ENCODE results near the gene ZNF628.

ZNF628 gene

DNA sequence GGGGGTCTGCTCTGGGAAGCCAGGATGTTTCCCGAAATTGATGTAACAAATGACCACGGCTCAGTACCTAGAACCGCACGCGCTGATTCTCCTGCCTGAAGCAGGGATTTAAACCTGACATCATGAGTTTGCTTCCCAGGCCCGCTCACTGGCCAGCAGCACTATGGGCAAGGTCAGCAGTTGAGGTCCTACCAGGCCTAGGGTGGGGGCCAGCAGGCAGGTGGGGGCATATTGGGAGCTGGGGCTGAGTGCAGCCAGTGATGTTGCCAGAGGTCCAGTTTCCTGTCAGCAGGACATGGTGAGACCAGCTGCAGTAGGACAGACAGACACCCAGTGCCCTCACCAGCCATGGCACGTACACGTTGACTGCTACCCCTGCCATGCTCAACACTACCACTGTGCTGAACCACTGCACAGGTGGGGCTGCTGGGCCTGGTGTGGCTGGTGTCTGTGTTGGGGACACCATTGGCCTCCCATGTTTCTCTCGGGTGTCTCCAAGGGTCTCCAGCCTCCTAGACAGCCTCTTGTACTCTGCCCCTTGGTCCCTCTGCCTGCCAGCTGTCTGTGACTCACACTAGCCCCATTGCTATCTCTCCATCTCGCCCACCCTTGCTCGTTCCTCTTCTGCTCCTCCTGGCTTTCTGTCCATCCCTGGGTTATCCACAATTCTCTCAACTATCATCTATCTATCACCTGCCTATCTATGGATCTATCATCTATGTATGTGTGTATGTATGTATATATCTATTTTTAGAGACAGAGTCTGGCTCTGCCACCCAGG, 10.8 kb upstream of the ZNF628 start:
- ATAC-seq, result no peak
- no peak for DNase-seq
- Mint-ChIP-seq H3K4me3 (no peak overlapping the region), H3K27ac (no peak overlapping the region), H3K9me3 (no peaks in the 10 kb centered on the region), H3K36me3 (ENCODE audit: low read depth) (peaks cover 2% of the 10 kb centered on the region), H3K4me1 (peaks cover 15% of the 10 kb centered on the region), H3K27me3 (peaks cover 2% of the 10 kb centered on the region)

DNA sequence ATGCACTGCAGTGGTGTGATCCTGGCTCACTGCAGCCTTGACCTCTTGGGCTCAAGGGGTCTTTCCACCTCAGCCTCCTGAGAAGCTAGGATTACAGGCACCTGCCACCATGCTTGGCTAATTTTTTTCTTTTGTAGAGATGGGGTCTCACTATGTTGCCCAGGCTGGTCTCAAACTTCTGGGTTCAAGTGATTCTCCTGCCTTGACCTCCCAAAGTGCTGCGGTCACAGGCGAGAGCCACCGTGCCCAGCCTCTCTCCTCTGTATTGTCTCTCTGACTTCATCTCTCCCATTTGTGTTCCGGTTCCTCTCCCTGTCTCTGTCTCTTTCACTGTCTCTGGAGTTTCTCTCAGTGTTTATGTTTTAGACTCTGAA, 10.2 kb upstream of the ZNF628 start:
- no peak for ATAC-seq
- Mint-ChIP-seq H3K9me3 (no peaks in the 10 kb centered on the region), H3K27me3 (peaks cover 2% of the 10 kb centered on the region), H3K4me3 (no peak overlapping the region), H3K36me3 (ENCODE audit: low read depth) (peaks cover 2% of the 10 kb centered on the region), H3K27ac (no peak overlapping the region), H3K4me1 (peaks cover 12% of the 10 kb centered on the region)
- DNase-seq, result no peak

DNA sequence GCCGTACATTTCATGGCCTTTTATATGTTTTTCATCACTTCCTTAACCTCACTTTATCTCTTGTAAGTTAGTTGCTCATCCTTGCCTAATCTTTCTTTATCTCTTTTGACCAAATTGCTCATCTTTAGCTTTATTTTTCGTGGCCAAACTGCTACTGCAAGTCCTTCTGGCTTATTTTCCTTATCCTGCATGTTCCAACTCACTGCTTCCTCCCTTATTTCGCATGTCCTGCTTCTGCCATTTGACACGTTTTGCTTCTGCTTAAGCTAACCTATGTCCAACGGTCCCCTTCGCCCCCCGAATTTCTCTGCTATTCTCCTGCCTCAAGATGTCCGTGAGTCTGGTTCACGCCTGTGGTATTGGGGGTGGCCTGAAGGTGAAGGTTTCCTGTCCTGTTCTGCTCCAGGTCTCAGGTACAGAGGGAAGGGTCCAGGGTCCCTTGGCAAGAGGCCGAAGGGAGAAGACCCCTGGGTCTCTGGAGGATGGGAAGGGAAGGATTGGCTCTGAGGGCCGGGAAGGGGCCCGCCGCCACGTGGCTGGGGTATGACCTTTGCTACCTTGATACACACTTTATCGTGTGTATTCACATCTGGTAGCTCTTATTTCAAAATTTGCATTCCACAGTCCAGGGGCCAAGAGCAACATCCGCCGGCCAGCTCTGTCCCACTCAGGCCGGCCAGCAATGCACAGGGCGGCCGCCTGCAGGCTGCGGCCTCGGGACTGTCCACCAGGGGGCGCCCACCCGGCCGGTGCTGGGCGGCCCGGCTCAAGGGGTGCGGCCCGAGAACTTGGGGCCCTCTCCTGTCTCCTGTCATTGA, 9.0 kb upstream of the ZNF628 start:
- peak; percentile 84 for DNase-seq
- Mint-ChIP-seq H3K27me3 (no peaks in the 10 kb centered on the region), H3K36me3 (ENCODE audit: low read depth) (no peaks in the 10 kb centered on the region), H3K4me1 (peaks cover 4% of the 10 kb centered on the region), H3K4me3 (no peak overlapping the region), H3K9me3 (no peaks in the 10 kb centered on the region), H3K27ac (no peak overlapping the region)
- peak; percentile 82 for ATAC-seq

DNA sequence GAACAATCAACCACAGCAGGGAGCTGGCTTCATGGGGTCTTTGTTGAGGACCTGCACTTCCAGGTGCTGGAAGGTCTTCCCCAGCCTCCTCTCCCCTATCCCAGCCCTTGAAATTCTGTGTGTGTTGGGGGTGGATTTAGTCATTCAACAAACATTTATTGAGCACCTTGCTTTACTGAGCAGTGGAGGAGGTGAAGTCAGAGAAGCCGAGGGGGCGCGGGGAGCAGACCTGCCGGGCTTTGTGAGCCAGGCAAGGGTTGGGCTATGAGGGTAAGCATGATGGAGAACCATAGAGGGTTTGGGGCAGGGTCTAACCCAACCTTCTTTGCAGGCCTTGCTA, 8.4 kb upstream of the ZNF628 start:
- Mint-ChIP-seq H3K36me3 (ENCODE audit: low read depth) (no peaks in the 10 kb centered on the region), H3K4me1 (peaks cover 3% of the 10 kb centered on the region), H3K27ac (no peak overlapping the region), H3K9me3 (no peaks in the 10 kb centered on the region), H3K27me3 (no peaks in the 10 kb centered on the region), H3K4me3 (no peak overlapping the region)
- DNase-seq, result no peak
- ATAC-seq, result no peak

DNA sequence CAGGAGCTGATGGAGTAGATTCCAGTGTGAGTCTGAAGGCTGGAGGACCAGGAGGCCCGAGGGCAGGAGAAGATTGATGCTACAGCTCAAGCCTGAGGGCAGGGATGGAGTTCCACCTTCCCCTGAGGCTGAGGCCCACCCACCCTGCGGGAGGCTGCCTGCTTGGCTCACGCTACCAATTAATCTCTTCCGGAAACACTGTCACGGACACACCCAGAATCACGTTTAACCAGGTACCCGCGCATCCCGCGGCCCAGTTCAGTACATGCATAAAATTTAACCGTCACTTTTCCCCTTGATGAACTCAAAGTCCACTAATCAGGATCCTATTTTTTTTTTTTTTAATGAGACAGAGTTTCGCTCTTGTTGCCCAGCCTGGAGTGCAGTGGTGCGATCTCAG, 5.2 kb upstream of the ZNF628 start:
- H3K4me3 Mint-ChIP-seq, result no peak overlapping the region
- no peak for ATAC-seq
- no peaks in the 10 kb centered on the region for H3K36me3 Mint-ChIP-seq (ENCODE audit: low read depth)
- peaks cover 13% of the 10 kb centered on the region for H3K4me1 Mint-ChIP-seq
- no peak for DNase-seq
- H3K27me3 Mint-ChIP-seq, result no peaks in the 10 kb centered on the region
- no peak overlapping the region for H3K27ac Mint-ChIP-seq
- H3K9me3 Mint-ChIP-seq, result no peaks in the 10 kb centered on the region

DNA sequence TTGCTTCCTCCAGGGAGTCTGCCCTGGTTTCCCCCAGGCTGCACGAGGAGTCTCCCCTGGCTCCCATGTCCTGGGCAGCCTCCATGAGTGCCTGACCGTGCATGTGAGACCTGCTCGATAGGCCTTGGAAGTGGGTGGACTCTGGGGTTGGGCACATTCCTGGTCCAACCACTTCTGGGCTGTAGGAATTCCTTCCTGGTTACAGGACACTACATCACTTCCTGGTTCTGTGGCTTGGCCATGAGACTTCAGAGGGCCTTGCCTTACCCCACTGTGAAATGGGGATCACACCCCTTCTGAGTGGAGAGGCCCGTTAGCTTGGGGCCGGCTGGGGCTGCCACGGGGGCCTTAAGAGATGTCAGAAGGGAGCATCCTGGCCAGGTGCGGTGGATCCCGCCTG, 4.0 kb upstream of the ZNF628 start:
- ATAC-seq, result no peak
- Mint-ChIP-seq H3K4me1 (peaks cover 17% of the 10 kb centered on the region), H3K36me3 (ENCODE audit: low read depth) (no peaks in the 10 kb centered on the region), H3K27ac (no peak overlapping the region), H3K27me3 (no peaks in the 10 kb centered on the region), H3K4me3 (no peak overlapping the region), H3K9me3 (no peaks in the 10 kb centered on the region)
- no peak for DNase-seq

DNA sequence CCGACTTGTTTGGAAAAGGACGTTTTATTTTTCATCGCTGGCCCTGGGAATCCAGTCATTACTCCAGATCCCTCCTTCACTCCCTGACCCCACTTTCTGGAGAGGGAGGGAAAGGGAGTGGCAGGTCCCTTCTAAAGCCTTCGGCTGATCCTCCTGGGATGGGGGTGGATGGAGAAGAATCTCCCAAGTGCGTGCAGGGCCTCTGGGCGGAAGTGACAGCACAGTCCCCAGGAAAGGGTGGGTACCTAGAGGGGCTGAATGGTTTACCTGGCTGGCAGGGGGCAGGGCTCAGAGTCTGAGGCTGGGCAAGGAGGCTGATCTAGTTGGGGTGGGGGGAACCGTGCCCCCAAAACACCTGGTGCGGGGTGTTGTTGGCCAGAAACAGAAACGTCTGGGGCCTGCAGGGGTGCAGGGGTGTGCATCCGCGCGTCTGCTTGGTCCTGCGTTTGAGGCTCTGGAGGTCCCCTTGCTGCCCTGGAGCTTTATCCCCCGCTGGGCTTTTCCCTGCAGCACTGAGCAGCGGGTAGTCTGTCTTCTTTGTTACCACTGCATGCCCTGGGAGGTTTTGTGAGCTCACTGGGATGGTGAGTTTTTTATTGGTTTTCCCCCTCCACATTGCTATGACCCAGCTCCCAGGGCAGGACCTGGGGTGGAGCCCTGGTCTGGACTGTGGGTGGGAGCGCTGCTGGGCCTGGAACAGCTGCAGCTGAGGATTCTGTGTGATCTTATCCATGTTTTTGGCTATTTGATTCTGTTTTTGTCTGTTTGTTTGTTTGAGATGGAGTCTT, 3.0 kb upstream of the ZNF628 start:
- peaks cover 22% of the 10 kb centered on the region for H3K4me1 Mint-ChIP-seq
- no peaks in the 10 kb centered on the region for H3K27me3 Mint-ChIP-seq
- H3K9me3 Mint-ChIP-seq, result no peaks in the 10 kb centered on the region
- DNase-seq, result no peak
- no peak for ATAC-seq
- H3K4me3 Mint-ChIP-seq, result no peak overlapping the region
- H3K36me3 Mint-ChIP-seq (ENCODE audit: low read depth), result no peaks in the 10 kb centered on the region
- no peak overlapping the region for H3K27ac Mint-ChIP-seq

DNA sequence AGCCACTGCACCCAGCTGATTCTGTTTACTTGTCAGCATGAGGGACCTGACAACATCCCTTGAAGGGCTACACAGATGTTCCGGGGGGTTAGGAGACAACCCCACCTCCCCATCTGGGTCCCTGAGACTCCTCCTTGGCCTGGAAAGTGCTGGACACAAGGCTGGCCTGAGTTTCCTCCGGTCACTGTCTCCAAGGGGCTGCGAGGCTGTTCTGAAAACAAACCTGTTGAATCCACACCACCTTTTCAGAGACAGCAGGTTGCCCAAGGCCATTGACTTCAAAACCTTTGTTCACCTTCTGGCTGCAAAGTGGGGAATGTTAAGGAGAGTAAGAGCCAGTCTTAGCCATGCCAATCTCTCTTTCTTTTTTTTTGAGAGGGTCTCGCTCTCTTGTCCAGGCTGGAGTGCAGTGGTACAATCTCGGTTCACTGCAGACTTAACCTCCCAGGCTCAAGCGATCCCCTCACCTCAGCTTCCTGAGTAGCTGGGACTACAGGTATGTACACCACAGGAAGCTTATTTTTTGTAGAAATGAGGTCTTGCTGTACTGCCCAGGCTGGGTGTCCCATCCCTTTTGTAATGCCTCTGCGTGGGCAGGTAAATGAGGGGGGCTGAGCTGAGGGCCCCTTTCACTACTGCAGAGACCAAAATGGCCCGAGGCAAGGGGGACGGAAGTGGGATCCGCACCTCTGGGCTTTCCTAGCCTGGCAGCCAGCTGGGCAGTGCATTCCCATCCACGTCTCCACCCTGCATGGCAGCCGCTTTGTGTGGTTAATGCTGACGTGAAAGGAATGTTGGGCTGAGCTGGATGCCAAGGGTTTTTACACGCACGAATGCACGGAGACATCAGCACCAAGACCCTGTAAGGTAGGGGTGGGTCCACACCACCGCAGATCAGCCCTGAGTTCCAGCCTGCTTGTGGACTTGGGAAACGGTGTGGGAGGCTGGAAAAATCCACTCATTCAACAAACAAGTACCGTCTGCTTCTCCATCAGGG, 1.9 kb upstream of the ZNF628 start:
- Mint-ChIP-seq H3K4me3 (peak overlapping the region; percentile 27), H3K4me1 (peaks cover 28% of the 10 kb centered on the region), H3K27me3 (no peaks in the 10 kb centered on the region), H3K36me3 (ENCODE audit: low read depth) (no peaks in the 10 kb centered on the region), H3K9me3 (no peaks in the 10 kb centered on the region), H3K27ac (no peak overlapping the region)
- ATAC-seq, result no peak
- no peak for DNase-seq

DNA sequence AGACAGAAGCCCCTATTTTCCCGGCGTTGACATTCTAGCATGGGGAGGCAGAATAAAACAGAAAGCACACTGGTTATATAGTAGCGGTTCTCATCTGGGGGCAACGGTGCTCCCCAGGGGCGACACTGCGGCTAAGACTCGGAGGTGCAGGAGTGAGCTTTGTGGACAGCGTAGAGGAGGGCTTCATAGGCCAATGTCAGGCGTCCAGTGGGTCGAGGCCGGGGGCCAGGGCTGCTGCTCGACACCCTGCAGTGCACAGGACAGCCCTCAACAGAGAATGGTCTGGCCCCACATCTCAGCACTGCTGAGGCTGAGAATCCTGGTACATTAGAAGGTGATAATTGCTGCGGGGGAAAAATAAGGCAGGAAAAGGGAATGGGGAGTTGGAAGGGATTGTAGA, 1.5 kb downstream of the ZNF628 start:
- Mint-ChIP-seq H3K4me1 (peaks cover 33% of the 10 kb centered on the region), H3K27me3 (no peaks in the 10 kb centered on the region), H3K27ac (no peak overlapping the region), H3K9me3 (no peaks in the 10 kb centered on the region), H3K36me3 (ENCODE audit: low read depth) (no peaks in the 10 kb centered on the region), H3K4me3 (peak overlapping the region; percentile 90)
- DNase-seq (no peak), ATAC-seq (no peak)

DNA sequence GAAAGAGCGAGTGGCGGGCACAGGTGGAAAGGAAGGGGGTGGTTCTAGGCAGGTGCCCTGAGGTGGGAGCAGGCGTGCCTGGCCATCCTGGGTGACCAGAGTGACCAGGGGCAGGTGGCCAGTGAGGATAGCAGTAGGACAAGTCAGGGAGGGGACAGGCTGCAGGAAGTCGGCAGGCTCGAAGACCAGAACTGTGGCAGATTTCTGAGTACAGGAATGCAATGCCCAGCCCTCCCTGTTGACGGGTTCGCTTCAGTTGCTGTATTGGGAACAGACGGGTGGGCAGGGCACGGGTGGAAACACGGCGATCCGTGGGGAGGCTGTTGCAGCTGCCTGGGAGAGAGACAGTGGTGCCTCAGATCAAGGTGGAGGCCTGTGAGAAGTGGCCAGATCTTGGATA, 1.9 kb downstream of the ZNF628 start:
- Mint-ChIP-seq H3K27ac (peak overlapping the region; percentile 6), H3K4me1 (peaks cover 33% of the 10 kb centered on the region)
- no peak for DNase-seq

DNA sequence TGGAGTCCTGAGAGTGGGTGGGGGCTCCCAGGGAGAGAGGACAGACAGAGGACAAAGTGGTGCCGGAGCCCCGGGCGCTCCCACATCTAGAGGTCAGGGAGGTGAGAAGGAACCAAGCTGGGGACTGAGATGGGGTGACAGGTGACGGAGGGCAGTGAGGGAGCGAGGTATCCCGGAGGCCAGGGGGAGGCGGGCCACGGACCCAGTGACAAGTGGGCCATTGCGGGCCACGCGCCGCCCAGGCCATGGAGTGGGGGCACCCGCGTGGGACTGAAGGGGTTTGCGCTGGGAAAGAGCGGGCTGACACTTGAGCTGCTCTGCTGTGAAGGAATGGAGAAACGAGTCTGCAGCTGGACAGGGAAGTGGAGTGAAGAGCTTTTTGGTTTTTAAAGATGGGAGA, 2.6 kb downstream of the ZNF628 start:
- no peak for DNase-seq
- Mint-ChIP-seq H3K27me3 (no peaks in the 10 kb centered on the region), H3K4me1 (peaks cover 33% of the 10 kb centered on the region), H3K27ac (peak overlapping the region; percentile 6), H3K9me3 (no peaks in the 10 kb centered on the region), H3K4me3 (no peak overlapping the region), H3K36me3 (ENCODE audit: low read depth) (no peaks in the 10 kb centered on the region)
- no peak for ATAC-seq

More for the DNA sequence above, 1.9 kb downstream of the ZNF628 start:
- no peaks in the 10 kb centered on the region for H3K36me3 Mint-ChIP-seq (ENCODE audit: low read depth)
- H3K9me3 Mint-ChIP-seq, result no peaks in the 10 kb centered on the region
- ATAC-seq, result no peak
- peak overlapping the region; percentile 90 for H3K4me3 Mint-ChIP-seq
- no peaks in the 10 kb centered on the region for H3K27me3 Mint-ChIP-seq

DNA sequence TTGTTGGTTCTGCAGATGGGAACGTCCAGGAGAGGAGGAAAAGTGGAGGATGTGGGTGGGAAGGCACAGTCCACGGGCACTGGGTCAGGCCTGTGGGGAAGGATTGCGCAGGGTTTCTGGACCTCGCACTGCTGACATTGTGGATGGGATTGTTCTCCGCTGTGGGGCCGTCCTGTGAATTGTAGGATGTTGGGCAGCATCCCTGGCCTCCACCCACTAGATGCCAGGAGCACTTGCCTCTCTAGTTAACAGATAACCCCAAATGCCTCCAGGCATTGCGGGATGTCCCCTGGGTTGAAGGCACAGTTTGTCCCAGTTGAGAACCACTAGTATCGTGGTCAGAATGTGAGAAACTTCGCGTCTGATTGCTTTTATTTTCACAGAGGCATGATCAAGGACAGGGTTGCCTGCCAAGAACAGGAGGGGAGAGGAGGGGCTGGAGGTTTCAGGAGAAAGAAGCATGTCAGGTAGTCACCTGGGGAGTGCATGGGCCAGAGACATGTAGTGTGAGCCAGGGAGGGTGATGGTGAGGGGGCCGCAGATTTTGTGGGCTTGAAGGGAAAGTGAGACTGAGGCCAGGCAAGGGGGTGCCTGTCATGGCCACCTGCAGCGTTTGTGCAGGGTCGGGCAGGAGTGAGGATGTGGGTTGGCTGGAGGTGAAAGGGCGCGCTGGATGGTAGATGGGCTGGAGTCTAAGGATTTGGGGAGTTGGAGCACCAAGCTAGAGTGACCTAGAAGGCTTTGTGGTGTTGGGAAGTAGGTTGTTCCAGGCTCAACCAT, 3.2 kb downstream of the ZNF628 start:
- no peak for ATAC-seq

DNA sequence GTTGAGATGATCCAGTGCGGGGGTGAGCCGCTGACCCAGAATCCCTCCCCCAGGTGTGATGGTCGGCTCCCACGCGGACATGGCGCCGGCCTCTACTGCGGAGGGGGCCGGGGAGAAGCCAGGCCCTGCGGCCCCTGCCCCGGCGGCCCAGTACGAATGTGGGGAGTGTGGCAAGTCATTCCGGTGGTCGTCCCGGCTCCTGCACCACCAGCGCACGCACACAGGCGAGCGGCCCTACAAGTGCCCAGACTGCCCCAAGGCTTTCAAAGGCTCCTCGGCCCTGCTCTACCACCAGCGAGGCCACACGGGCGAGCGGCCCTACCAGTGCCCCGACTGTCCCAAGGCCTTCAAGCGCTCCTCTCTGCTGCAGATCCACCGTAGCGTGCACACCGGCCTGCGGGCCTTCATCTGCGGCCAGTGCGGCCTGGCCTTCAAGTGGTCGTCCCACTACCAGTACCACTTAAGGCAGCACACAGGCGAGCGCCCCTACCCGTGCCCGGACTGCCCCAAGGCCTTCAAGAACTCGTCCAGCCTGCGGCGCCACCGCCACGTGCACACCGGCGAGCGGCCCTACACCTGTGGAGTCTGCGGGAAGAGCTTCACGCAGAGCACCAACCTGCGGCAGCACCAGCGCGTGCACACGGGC, 4.9 kb downstream of the ZNF628 start:
- H3K36me3 Mint-ChIP-seq (ENCODE audit: low read depth), result no peaks in the 10 kb centered on the region
- H3K4me3 Mint-ChIP-seq, result no peak overlapping the region
- H3K4me1 Mint-ChIP-seq, result peaks cover 30% of the 10 kb centered on the region
- no peak for ATAC-seq
- H3K27ac Mint-ChIP-seq, result no peak overlapping the region
- DNase-seq, result no peak
- H3K9me3 Mint-ChIP-seq, result no peaks in the 10 kb centered on the region
- H3K27me3 Mint-ChIP-seq, result no peaks in the 10 kb centered on the region

More for the DNA sequence above, 3.2 kb downstream of the ZNF628 start:
- no peaks in the 10 kb centered on the region for H3K36me3 Mint-ChIP-seq (ENCODE audit: low read depth)
- no peak overlapping the region for H3K4me3 Mint-ChIP-seq
- no peaks in the 10 kb centered on the region for H3K9me3 Mint-ChIP-seq
- no peak for DNase-seq
- H3K27me3 Mint-ChIP-seq, result no peaks in the 10 kb centered on the region
- H3K27ac Mint-ChIP-seq, result peak overlapping the region; percentile 6
- peaks cover 33% of the 10 kb centered on the region for H3K4me1 Mint-ChIP-seq
